ENCODE data around the gene SH3PXD2A. TPM values are rescaled to one million over a fixed set of nuclear protein-coding genes. Genes with fewer than 3 reads are reported as not detected.

The SH3PXD2A gene
- total and polyA plus RNA-seq, 2 experiments from 2014 or later: 1.8 to 5.0 TPM

- TF ChIP-seq REST (IDR thresholded peaks at IDR 0.05; ENCODE audit: unreplicated experiment): no peak
These were observed 70.5 kb downstream of the SH3PXD2A start (continued) for GRCh38 chr10:103784723-103785418.

DNA sequence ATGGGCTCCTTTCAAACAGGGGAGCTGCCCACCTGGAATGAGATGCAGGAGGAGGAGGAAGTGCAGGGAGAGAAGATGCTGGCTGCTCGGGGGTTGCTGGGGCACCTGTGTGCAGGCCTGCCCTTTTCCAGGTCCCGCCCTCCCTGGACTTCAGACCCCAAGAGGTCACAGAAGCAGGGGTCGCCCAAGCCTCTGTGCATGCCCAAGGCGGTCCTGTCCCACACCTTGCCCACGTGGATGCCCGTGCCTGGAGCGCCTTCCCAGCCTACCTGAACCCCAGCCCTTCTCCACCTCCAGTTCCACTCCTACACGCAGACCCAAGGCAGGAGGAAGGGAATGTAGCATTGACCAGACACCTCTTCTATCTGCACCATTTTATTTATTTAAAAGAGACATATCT lies 71.3 kb downstream of the SH3PXD2A start:
- H3K4me1 Mint-ChIP-seq: peaks cover 10% of the 10 kb centered on the region
- no peaks in the 10 kb centered on the region for H3K27me3 ChIP-seq (ENCODE audit: insufficient read depth)
- no peaks in the 10 kb centered on the region for H3K79me2 ChIP-seq (replicated peaks; ENCODE audit: insufficient read depth)
- no peaks in the 10 kb centered on the region for H3K9me2 ChIP-seq (ENCODE audit: insufficient read depth)
- no peak for DNase-seq (ENCODE audit: low spot score)
- no peaks in the 10 kb centered on the region for H3K36me3 Mint-ChIP-seq (ENCODE audit: low read depth)
- no peak for ATAC-seq
- H3K4me3 ChIP-seq: no peak overlapping the region
- no peaks in the 10 kb centered on the region for H3F3A ChIP-seq (replicated peaks; ENCODE audit: low read depth)
- H3K27me3 Mint-ChIP-seq (ENCODE audit: insufficient read depth, low read depth, poor library complexity): peaks cover 1% of the 10 kb centered on the region
- H3K4me3 Mint-ChIP-seq: no peak overlapping the region
- H3K36me3 ChIP-seq (ENCODE audit: insufficient read depth): no peaks in the 10 kb centered on the region
- H3K9me3 Mint-ChIP-seq: no peaks in the 10 kb centered on the region
- no peak overlapping the region for H2AFZ ChIP-seq
- no peak overlapping the region for H3K27ac ChIP-seq (ENCODE audit: low read depth)
- no peaks in the 10 kb centered on the region for H3K4me1 ChIP-seq (ENCODE audit: insufficient read depth)
- H3K4me2 ChIP-seq: no peak overlapping the region
- no peak overlapping the region for H3K27ac Mint-ChIP-seq
- H4K20me1 ChIP-seq (replicated peaks; ENCODE audit: insufficient read depth): no peaks in the 10 kb centered on the region
- no peak for TF ChIP-seq REST (IDR thresholded peaks at IDR 0.05; ENCODE audit: unreplicated experiment)
- no peak for TF ChIP-seq EZH2phosphoT487 (IDR thresholded peaks at IDR 0.05; ENCODE audit: unreplicated experiment)
- no peak for TF ChIP-seq NANOG (IDR thresholded peaks at IDR 0.05; ENCODE audit: borderline replicate concordance)
- TF ChIP-seq, protein P1, sequence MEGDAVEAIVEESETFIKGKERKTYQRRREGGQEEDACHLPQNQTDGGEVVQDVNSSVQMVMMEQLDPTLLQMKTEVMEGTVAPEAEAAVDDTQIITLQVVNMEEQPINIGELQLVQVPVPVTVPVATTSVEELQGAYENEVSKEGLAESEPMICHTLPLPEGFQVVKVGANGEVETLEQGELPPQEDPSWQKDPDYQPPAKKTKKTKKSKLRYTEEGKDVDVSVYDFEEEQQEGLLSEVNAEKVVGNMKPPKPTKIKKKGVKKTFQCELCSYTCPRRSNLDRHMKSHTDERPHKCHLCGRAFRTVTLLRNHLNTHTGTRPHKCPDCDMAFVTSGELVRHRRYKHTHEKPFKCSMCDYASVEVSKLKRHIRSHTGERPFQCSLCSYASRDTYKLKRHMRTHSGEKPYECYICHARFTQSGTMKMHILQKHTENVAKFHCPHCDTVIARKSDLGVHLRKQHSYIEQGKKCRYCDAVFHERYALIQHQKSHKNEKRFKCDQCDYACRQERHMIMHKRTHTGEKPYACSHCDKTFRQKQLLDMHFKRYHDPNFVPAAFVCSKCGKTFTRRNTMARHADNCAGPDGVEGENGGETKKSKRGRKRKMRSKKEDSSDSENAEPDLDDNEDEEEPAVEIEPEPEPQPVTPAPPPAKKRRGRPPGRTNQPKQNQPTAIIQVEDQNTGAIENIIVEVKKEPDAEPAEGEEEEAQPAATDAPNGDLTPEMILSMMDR (conservative IDR thresholded peaks at IDR 0.05; ENCODE audit: low read depth in 2 of 2): no peak
- no peak for TF ChIP-seq POLR2AphosphoS5 (IDR thresholded peaks at IDR 0.05; ENCODE audit: low read depth)
- no peak for TF ChIP-seq EZH2 (IDR thresholded peaks at IDR 0.05; ENCODE audit: low read depth, unreplicated experiment)
- TF ChIP-seq CREB1 (CRISPR knock-in tag; IDR thresholded peaks at IDR 0.05; ENCODE audit: low read depth): no peak
- no peak for TF ChIP-seq STAT1 (IDR thresholded peaks at IDR 0.05; ENCODE audit: unreplicated experiment)
- TF ChIP-seq, protein P2, sequence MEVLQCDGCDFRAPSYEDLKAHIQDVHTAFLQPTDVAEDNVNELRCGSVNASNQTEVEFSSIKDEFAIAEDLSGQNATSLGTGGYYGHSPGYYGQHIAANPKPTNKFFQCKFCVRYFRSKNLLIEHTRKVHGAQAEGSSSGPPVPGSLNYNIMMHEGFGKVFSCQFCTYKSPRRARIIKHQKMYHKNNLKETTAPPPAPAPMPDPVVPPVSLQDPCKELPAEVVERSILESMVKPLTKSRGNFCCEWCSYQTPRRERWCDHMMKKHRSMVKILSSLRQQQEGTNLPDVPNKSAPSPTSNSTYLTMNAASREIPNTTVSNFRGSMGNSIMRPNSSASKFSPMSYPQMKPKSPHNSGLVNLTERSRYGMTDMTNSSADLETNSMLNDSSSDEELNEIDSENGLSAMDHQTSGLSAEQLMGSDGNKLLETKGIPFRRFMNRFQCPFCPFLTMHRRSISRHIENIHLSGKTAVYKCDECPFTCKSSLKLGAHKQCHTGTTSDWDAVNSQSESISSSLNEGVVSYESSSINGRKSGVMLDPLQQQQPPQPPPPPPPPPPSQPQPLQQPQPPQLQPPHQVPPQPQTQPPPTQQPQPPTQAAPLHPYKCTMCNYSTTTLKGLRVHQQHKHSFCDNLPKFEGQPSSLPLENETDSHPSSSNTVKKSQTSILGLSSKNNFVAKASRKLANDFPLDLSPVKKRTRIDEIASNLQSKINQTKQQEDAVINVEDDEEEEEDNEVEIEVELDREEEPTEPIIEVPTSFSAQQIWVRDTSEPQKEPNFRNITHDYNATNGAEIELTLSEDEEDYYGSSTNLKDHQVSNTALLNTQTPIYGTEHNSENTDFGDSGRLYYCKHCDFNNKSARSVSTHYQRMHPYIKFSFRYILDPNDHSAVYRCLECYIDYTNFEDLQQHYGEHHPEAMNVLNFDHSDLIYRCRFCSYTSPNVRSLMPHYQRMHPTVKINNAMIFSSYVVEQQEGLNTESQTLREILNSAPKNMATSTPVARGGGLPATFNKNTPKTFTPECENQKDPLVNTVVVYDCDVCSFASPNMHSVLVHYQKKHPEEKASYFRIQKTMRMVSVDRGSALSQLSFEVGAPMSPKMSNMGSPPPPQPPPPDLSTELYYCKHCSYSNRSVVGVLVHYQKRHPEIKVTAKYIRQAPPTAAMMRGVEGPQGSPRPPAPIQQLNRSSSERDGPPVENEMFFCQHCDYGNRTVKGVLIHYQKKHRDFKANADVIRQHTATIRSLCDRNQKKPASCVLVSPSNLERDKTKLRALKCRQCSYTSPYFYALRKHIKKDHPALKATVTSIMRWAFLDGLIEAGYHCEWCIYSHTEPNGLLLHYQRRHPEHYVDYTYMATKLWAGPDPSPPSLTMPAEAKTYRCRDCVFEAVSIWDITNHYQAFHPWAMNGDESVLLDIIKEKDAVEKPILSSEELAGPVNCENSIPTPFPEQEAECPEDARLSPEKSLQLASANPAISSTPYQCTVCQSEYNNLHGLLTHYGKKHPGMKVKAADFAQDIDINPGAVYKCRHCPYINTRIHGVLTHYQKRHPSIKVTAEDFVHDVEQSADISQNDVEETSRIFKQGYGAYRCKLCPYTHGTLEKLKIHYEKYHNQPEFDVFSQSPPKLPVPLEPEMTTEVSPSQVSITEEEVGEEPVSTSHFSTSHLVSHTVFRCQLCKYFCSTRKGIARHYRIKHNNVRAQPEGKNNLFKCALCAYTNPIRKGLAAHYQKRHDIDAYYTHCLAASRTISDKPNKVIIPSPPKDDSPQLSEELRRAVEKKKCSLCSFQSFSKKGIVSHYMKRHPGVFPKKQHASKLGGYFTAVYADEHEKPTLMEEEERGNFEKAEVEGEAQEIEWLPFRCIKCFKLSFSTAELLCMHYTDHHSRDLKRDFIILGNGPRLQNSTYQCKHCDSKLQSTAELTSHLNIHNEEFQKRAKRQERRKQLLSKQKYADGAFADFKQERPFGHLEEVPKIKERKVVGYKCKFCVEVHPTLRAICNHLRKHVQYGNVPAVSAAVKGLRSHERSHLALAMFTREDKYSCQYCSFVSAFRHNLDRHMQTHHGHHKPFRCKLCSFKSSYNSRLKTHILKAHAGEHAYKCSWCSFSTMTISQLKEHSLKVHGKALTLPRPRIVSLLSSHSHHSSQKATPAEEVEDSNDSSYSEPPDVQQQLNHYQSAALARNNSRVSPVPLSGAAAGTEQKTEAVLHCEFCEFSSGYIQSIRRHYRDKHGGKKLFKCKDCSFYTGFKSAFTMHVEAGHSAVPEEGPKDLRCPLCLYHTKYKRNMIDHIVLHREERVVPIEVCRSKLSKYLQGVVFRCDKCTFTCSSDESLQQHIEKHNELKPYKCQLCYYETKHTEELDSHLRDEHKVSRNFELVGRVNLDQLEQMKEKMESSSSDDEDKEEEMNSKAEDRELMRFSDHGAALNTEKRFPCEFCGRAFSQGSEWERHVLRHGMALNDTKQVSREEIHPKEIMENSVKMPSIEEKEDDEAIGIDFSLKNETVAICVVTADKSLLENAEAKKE (CRISPR knock-in tag; IDR thresholded peaks at IDR 0.05): no peak
